Omental fat pad (tissue), 4 donors: ENCODE results near the gene ERBB4. TPM values are rescaled to one million over a fixed set of nuclear protein-coding genes. Genes with fewer than 3 reads are reported as not detected.
"Not testable (repeated sequence)": the region's sequence is repeated elsewhere in the genome, so short reads cannot be mapped to it uniquely, and the experiment has no call there.

Experiments used
- ATAC-seq: fragments of 150-250 bp; one replicate; pipeline ENCODE4 v1.9.1; 2016; ENCODE audit warnings: mild to moderate bottlenecking, moderate library complexity; ENCODE audit not compliant: low FRiP score
- DNase-seq: peaks from one replicate; pipeline ENCODE4 v3.0.0-alpha.2; 2019; ENCODE audit warnings: low spot score
- CTCF ChIP-seq, 3 donors: fragments of 450-650 bp; IDR thresholded peaks; one replicate each; pipeline ENCODE4 v1.5.1; 2016 to 2017; ENCODE audit warnings: antibody characterized with exemption in 3 of 3, mild to moderate bottlenecking in 3 of 3, moderate library complexity in 2 of 3
- total RNA-seq, 4 donors: library from RNA; depleted of rRNA; stranded (reverse); fragments of >200 nt; gene quantifications; one replicate each; pipeline ENCODE4 v1.1.0, GENCODE V29; 2016

Gene ERBB4
- total RNA-seq, 4 donors from 2014 or later: 0.16 to 7.7 (median 2.1) TPM

- DNase-seq (no peak), ATAC-seq (no peak)
- no peak for TF ChIP-seq CTCF (IDR thresholded peaks at IDR 0.05)
Measured at GRCh38 chr2:211591426-211591825, 947.2 kb downstream of the ERBB4 start.

GRCh38 chr2:211568439-211568838, 970.2 kb downstream of the ERBB4 start:
- no peak for DNase-seq
- ATAC-seq: no peak
- no peak for TF ChIP-seq CTCF (IDR thresholded peaks at IDR 0.05)

GRCh38 chr2:211564441-211564840, 974.2 kb downstream of the ERBB4 start:
- no peak for ATAC-seq
- DNase-seq: no peak
- no peak for TF ChIP-seq CTCF (IDR thresholded peaks at IDR 0.05)

GRCh38 chr2:211545582-211545981, 993.0 kb downstream of the ERBB4 start:
- ATAC-seq (no peak), DNase-seq (no peak)
- TF ChIP-seq CTCF (IDR thresholded peaks at IDR 0.05): no peak

GRCh38 chr2:211534632-211535031, 1004.0 kb downstream of the ERBB4 start:
- ATAC-seq: no peak
- no peak for DNase-seq
- TF ChIP-seq CTCF (IDR thresholded peaks at IDR 0.05): no peak

GRCh38 chr2:211524248-211524647, 1014.4 kb downstream of the ERBB4 start:
- not testable (repeated sequence) for ATAC-seq, DNase-seq

- ATAC-seq: no peak
- no peak for DNase-seq
- no peak for TF ChIP-seq CTCF (IDR thresholded peaks at IDR 0.05)
Measured at GRCh38 chr2:211516537-211516936, 1022.1 kb downstream of the ERBB4 start.

GRCh38 chr2:211514049-211514448, 1024.6 kb downstream of the ERBB4 start:
- no peak for TF ChIP-seq CTCF (IDR thresholded peaks at IDR 0.05)
- DNase-seq (no peak), ATAC-seq (no peak)
